B cell (primary cell): Measurements from ENCODE around the gene ITGB8. TPM values are rescaled to one million over a fixed set of nuclear protein-coding genes. Genes with fewer than 3 reads are reported as not detected.

ENCODE experiments used
- ATAC-seq: fragments of 200-7000 bp; cut with Tn5 transposase; one replicate; pipeline ENCODE4 v1.10.0; 2021; ENCODE audit warnings: low read depth, mild to moderate bottlenecking, moderate number of reproducible peaks, moderate library complexity
- CTCF ChIA-PET: fragments of 350-600 bp; sonication (Branson Sonifier 250); formaldehyde crosslinking; loops from one replicate; lab custom pipeline; 2021; ENCODE audit warnings: antibody characterized with exemption, inconsistent platforms; lab: Charles Lee
- POLR2A ChIA-PET: fragments of 350-600 bp; sonication (Branson Sonifier 250); formaldehyde crosslinking; loops from one replicate; lab custom pipeline; 2021; ENCODE audit warnings: antibody characterized with exemption; lab: Charles Lee
- DNase-seq: peaks from one replicate; pipeline ENCODE4 v3.0.0; 2013
- H2AFZ ChIP-seq: 2 replicates; pipeline ENCODE4 v1.6.1; 2012; ENCODE audit warnings: mild to moderate bottlenecking, low read depth, low read length; ENCODE audit not compliant: insufficient read depth, poor library complexity, severe bottlenecking
- H3K27ac ChIP-seq, 2 donors: 1 replicate in 1 of 2; 2 replicates in 1 of 2; pipeline ENCODE4 v1.5.1; 2012 to 2013; ENCODE audit warnings: low read length in 2 of 2, mild to moderate bottlenecking in 2 of 2, moderate library complexity in 1 of 2
- H3K27me3 ChIP-seq, 4 experiments: fragments of 200-600 bp in 1 of 4; sonication (generic) in 1 of 4; replicated peaks in 1 of 4; 1 replicate in 2 of 4; 2 replicates in 2 of 4; pipeline versions ENCODE4 v1.6.1 to v1.7.0; 2013 to 2016; ENCODE audit warnings: low read length in 3 of 4, mild to moderate bottlenecking in 2 of 4, mixed read lengths in 1 of 4, moderate library complexity in 1 of 4; ENCODE audit not compliant: insufficient read depth in 4 of 4, control insufficient read depth in 3 of 4; ENCODE audit errors: control extremely low read depth in 1 of 4
- H3K36me3 ChIP-seq, 2 experiments: replicated peaks in 1 of 2; 1 replicate in 1 of 2; 2 replicates in 1 of 2; pipeline versions ENCODE4 v1.6.1 to v1.7.1; 2013; ENCODE audit warnings: low read length in 1 of 2; ENCODE audit not compliant: insufficient read depth in 2 of 2, control insufficient read depth in 1 of 2; ENCODE audit errors: control extremely low read depth in 1 of 2, extremely low read depth in 1 of 2
- H3K4me1 ChIP-seq, 2 donors: fragments of 200-600 bp in 1 of 2; sonication (generic) in 1 of 2; 1 replicate in 1 of 2; 2 replicates in 1 of 2; pipeline versions ENCODE4 v1.5.1 to v1.6.1; 2013 to 2017; ENCODE audit warnings: low read length in 2 of 2; ENCODE audit not compliant: control insufficient read depth in 2 of 2, insufficient read depth in 2 of 2
- H3K4me2 ChIP-seq: replicated peaks from 2 replicates; pipeline ENCODE3; 2012; ENCODE audit warnings: mild to moderate bottlenecking, low read depth, low read length; ENCODE audit not compliant: poor library complexity, severe bottlenecking
- H3K4me3 ChIP-seq, 5 experiments: fragments of 200-600 bp in 1 of 5; sonication (generic) in 1 of 5; 1 replicate in 3 of 5; 2 replicates in 2 of 5; pipeline versions ENCODE4 v1.5.1 to v1.7.0; 2011 to 2016; ENCODE audit warnings: low read length in 4 of 5, mild to moderate bottlenecking in 4 of 5, low read depth in 2 of 5, control low read depth in 1 of 5, moderate library complexity in 1 of 5; ENCODE audit not compliant: insufficient read depth in 1 of 5; ENCODE audit errors: control extremely low read depth in 1 of 5, extremely low read depth in 1 of 5
- H3K79me2 ChIP-seq: fragments of 200-600 bp; sonication (generic); one replicate; pipeline ENCODE4 v1.6.0; 2016; ENCODE audit warnings: low read length; ENCODE audit not compliant: control insufficient read depth, insufficient read depth
- H3K9ac ChIP-seq: fragments of 200-600 bp; sonication (generic); 2 replicates; pipeline ENCODE4 v1.6.1; 2017; ENCODE audit warnings: mild to moderate bottlenecking, low read length, moderate library complexity
- H3K9me3 ChIP-seq, 3 donors: one replicate each; pipeline versions ENCODE4 v1.6.1 to v1.7.1; 2013; ENCODE audit warnings: low read length in 2 of 3; ENCODE audit not compliant: control insufficient read depth in 2 of 3, insufficient read depth in 1 of 3; ENCODE audit errors: control extremely low read depth in 1 of 3
- H4K20me1 ChIP-seq: 2 replicates; pipeline ENCODE4 v1.6.0; 2012; ENCODE audit warnings: mild to moderate bottlenecking, low read length; ENCODE audit not compliant: insufficient read depth, control insufficient read depth, poor library complexity, severe bottlenecking
- H3K27ac Mint-ChIP-seq: one replicate; pipeline ENCODE4 v1.8.0; 2021; ENCODE audit warnings: mixed read lengths
- H3K27me3 Mint-ChIP-seq: one replicate; pipeline ENCODE4 v1.8.0; 2021; ENCODE audit warnings: mixed read lengths
- H3K4me1 Mint-ChIP-seq: one replicate; pipeline ENCODE4 v1.8.0; 2021; ENCODE audit warnings: mixed read lengths
- H3K4me3 Mint-ChIP-seq: one replicate; pipeline ENCODE4 v1.8.0; 2021; ENCODE audit warnings: mixed read lengths
- H3K9me3 Mint-ChIP-seq: one replicate; pipeline ENCODE4 v1.8.0; 2022; ENCODE audit warnings: mixed read lengths; ENCODE audit not compliant: insufficient read depth
- CTCF ChIP-seq: fragments of 200-600 bp; IDR thresholded peaks from one replicate; pipeline ENCODE4 v1.8.0; 2022; ENCODE audit warnings: antibody characterized with exemption, mild to moderate bottlenecking
- EZH2 ChIP-seq: IDR thresholded peaks from 2 replicates; pipeline ENCODE4 v1.6.1; 2012; ENCODE audit warnings: borderline replicate concordance, low read depth, mild to moderate bottlenecking, moderate library complexity, low read length; ENCODE audit not compliant: insufficient read depth, poor library complexity, severe bottlenecking
- WGBS: methylation state at CpG from one replicate; pipeline ENCODE4 v1.1.5; 2013; ENCODE audit warnings: missing lambda C conversion rate; ENCODE audit not compliant: insufficient coverage; 5-methylcytosine and 5-hydroxymethylcytosine counted together
- intact Hi-C: fragments of 100-400 bp; cut with micrococcal nuclease; formaldehyde crosslinking; loops from one replicate; pipeline ENCODE4 v1.10.0; 2022
- polyA plus RNA-seq: library from polyadenylated mRNA; depleted of rRNA; stranded (reverse); fragments of >200 nt; gene quantifications from 2 replicates; pipeline ENCODE4 v1.2.3, GENCODE V29; 2012
- total RNA-seq, 2 donors: library from RNA; stranded (reverse); fragments of 120-200 nt in 1 of 2; gene quantifications; 1 replicate in 1 of 2; 2 replicates in 1 of 2; pipeline versions ENCODE4 v1.2.3 to v1.2.4, GENCODE V29; 2013 to 2022

ITGB8 gene
- total and polyA plus RNA-seq, 2 donors (not counting 1 experiment from before 2014, with no cell fraction given), result 0.01 to 0.30 TPM

DNA sequence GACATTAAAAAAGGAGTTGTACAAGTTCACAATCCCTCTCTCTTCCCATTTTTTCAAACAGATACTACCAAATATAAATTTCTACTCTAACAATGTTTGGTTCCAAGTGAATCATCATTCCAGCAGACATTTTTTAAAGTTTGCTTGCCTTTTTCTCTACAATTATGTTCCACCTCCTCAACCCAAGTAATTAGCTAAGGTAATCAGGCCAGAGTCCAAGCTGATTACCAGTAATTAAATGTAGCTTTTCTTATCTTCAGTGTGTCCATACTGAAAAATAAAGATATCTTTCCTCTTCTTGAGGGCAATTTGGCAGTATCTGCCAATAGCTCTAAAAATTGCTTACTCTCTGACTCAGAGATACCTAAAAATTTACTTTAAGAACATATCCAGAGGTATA lies 126.0 kb downstream of the ITGB8 start:
- H3K9me3 ChIP-seq, result no peaks in the 10 kb centered on the region
- H3K36me3 ChIP-seq, result no peaks in the 10 kb centered on the region
- no peak overlapping the region for H3K27ac ChIP-seq
- H3K4me1 ChIP-seq, result no peaks in the 10 kb centered on the region
- H3K9me3 Mint-ChIP-seq, result no peaks in the 10 kb centered on the region
- no peak overlapping the region for H3K4me3 Mint-ChIP-seq
- no peak overlapping the region for H2AFZ ChIP-seq
- ATAC-seq, result no peak
- no peak for DNase-seq
- intact Hi-C loops, result no loop called here
- H3K4me3 ChIP-seq, result no peak overlapping the region
- ChIA-PET CTCF (no interaction called here), POLR2A (no interaction called here)
- no peaks in the 10 kb centered on the region for H3K79me2 ChIP-seq
- H4K20me1 ChIP-seq, result no peaks in the 10 kb centered on the region
- no peaks in the 10 kb centered on the region for H3K27me3 Mint-ChIP-seq
- no peak overlapping the region for H3K4me2 ChIP-seq
- no peak overlapping the region for H3K27ac Mint-ChIP-seq
- TF ChIP-seq EZH2 (no peak), CTCF (no peak)
- H3K27me3 ChIP-seq, result no peaks in the 10 kb centered on the region
- no peaks in the 10 kb centered on the region for H3K4me1 Mint-ChIP-seq
- H3K9ac ChIP-seq, result no peak overlapping the region

GRCh38 chr7:20458521-20458920 lies 127.8 kb downstream of the ITGB8 start:
- no peaks in the 10 kb centered on the region for H3K9me3 ChIP-seq
- POLR2A ChIA-PET, result no interaction called here
- H3K36me3 ChIP-seq, result no peaks in the 10 kb centered on the region
- CTCF ChIA-PET, result no interaction called here
- H3K4me3 ChIP-seq, result no peak overlapping the region
- H3K9ac ChIP-seq, result no peak overlapping the region
- no CpG with 5 or more reads among the region's 1 CpG for whole genome bisulfite sequencing
- no peaks in the 10 kb centered on the region for H3K9me3 Mint-ChIP-seq
- no peaks in the 10 kb centered on the region for H3K79me2 ChIP-seq
- H3K4me3 Mint-ChIP-seq, result no peak overlapping the region
- H3K27me3 ChIP-seq, result no peaks in the 10 kb centered on the region
- H2AFZ ChIP-seq, result no peak overlapping the region
- TF ChIP-seq EZH2 (no peak), CTCF (no peak)
- H3K4me2 ChIP-seq, result no peak overlapping the region
- no peak overlapping the region for H3K27ac Mint-ChIP-seq
- intact Hi-C loops, result no loop called here
- H3K27ac ChIP-seq, result no peak overlapping the region
- no peak for DNase-seq
- no peaks in the 10 kb centered on the region for H3K27me3 Mint-ChIP-seq
- no peak for ATAC-seq
- no peaks in the 10 kb centered on the region for H3K4me1 ChIP-seq
- no peaks in the 10 kb centered on the region for H4K20me1 ChIP-seq
- H3K4me1 Mint-ChIP-seq, result no peaks in the 10 kb centered on the region
